CD4-positive, alpha-beta T cell treated with Interleukin-15 for 4 hours (primary cell): Measurements from ENCODE around the gene B3GNT3.
"Not testable (repeated sequence)": the region's sequence is repeated elsewhere in the genome, so short reads cannot be mapped to it uniquely, and the experiment has no call there.

Experiments used
- DNase-seq: peaks from one replicate; pipeline ENCODE4 v3.0.0-alpha.2; 2020; ENCODE audit warnings: low spot score

Gene B3GNT3

DNA sequence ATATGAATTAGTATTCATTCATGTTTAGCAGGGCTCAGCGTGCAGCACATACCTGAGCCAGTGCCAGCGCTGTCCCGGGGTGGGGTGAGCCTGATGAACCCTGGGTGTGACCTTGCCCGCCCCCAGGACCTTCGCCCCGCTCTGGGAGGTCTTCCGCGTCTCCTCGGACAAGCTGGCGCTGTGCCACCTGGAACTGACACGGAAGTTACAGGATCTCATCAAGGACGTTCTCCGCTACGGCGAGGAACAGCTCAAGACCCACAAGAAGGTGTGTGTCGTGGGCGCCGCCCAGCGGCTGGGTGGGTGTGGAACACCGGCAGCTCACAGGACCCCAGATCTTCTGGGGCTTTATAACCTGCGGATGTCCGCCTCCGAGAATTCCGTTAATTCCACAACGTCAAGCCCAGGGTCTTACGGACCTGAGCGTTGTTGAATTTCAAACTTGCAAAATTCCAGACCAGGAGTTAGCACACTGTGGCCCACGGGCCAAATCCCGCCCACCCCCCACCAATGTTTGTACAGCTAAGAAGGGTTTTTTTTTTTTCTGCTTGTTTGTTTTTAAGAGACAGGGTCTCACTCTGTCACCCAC is 28.3 kb upstream of the B3GNT3 start:
- DNase-seq, result peak; percentile 30

DNA sequence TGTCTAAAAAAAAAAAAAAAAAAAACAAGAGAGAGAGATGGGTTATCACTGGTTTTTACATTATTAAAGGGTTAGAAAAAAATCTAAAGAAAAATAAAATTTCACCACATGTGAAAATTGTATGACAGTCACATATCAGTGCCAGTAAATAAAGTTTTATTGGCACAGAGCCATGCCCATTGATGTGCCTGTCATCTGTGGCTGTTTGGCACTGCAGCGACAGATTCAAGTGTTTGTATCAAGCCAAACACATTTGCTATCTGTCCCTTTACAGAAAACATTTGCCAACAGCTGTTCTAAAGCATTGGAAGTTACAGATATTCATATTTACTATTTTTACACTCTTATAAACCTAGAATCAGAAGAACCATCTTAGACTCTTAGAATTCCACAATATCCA is 27.4 kb upstream of the B3GNT3 start:
- no peak for DNase-seq

DNA sequence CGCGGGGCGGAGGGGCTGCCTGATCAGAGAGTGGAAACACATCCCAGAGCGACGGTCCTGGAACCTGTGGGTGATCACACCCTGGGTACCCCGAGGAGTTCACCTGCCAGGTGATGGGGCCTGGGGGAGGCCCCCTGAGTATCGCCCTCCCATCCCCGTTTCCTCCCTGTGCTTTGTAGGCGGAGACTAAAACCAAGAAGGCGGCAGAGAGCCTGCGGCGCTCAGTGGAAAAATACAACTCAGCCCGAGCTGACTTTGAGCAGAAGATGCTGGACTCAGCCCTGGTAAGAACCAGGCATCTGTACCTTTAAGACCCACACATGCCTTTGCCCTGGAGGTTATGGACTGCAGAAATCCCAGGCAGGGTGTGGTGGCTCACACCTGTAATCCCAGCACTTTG is 24.3 kb upstream of the B3GNT3 start:
- no peak for DNase-seq

DNA sequence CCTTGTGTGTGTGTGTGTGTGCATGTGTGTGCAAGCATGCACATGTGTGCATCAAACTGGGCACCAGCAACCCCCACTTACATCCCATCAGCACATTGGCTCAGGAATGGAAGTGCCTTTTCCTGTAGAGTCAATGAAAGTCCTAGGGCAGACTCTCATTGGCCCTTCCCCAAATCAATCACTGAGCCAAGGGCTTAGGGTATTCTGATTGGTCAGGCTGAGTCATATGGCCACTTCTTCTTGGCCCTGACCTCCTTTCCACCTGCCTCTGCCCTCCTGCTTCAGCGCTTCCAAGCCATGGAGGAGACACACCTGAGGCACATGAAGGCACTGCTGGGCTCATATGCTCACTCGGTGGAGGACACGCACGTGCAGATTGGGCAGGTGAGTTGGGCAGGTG is 22.8 kb upstream of the B3GNT3 start:
- no peak for DNase-seq

DNA sequence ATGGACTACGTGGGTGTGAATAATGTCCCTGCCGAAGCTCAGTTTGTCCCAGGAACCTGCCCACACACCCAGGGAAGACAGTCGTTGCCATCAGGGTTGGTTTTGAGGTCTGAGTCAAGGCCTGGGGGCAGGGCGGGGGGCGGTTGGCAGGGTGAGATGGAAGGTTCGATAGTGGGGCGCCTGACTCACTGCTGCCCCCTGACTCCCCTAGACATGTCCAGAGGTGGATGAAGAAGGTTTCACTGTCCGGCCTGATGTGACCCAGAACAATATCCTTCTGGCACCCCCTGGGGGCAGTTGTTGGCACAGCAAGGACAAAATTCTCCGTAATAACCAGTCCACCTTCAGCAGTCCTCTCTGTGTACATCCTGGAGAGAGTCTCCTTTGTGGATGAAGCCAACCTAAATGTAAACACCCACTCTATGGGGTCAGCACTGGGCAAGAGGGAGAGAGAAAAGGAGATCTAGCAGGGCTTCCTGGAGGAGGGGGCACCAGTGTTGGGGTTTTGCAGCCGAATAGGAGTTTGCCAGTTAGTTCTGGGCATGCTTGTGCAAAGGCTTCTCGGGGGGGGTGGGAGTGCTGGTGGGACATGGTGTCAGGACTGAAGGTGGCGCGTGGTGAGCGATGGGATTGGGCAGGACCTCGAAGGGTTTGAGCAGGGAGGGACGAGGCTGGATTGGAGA is 19.6 kb upstream of the B3GNT3 start:
- peak; percentile 40 for DNase-seq

DNA sequence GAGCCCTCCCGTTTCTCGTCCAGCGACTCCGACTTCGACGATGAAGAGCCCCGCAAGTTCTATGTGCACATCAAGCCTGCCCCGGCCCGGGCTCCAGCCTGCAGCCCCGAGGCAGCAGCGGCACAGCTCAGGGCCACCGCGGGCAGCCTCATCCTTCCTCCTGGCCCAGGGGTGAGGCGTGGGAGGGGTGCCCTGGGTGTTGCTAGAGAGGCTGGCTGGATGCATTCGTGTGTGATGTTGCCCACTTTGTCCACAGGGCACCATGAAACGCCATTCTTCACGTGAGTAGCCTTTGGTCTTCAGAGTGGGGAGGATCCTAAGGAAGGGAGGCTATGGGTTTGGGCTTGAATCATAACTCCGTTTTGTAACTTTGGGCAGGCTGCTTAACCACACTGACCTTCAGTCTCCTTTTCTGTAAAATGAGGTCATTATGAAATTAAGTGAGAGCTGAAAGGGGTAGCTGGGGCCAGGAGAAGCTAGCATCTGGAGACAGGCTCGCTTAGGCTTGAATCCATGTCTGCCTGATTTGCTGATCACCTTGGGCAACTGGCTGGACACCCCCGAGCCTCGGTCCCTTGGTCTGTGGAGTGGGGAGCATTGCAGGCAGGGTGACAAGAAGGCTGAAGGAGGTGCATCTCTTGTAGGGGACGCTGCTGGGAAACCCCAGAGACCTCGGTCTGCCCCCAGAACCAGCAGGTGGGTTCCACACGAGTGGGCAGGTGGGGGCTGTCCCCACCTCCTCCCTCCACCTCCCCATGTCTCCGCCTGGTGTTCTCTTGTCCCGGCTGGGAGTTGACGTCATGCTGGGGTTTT is 18.7 kb upstream of the B3GNT3 start:
- no peak for DNase-seq

DNA sequence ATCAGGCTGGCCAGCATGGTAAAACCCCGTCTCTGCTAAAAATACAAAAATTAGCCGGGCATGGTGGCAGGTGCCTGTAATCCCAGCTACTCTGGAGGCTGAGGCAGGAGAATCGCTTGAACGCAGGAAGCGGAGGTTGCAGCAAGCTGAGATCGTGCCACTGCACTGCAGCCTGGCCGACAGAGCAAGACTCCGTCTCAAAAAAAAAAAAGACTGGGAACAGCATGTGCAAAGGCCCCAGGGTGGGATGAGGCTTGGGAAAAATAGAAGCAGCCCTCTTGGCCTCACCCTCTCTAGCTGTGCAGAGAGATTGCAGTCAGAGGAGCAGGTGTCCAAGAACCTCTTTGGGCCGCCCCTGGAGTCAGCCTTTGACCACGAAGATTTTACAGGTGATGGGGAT is 17.1 kb upstream of the B3GNT3 start:
- DNase-seq, result not testable (repeated sequence)

DNA sequence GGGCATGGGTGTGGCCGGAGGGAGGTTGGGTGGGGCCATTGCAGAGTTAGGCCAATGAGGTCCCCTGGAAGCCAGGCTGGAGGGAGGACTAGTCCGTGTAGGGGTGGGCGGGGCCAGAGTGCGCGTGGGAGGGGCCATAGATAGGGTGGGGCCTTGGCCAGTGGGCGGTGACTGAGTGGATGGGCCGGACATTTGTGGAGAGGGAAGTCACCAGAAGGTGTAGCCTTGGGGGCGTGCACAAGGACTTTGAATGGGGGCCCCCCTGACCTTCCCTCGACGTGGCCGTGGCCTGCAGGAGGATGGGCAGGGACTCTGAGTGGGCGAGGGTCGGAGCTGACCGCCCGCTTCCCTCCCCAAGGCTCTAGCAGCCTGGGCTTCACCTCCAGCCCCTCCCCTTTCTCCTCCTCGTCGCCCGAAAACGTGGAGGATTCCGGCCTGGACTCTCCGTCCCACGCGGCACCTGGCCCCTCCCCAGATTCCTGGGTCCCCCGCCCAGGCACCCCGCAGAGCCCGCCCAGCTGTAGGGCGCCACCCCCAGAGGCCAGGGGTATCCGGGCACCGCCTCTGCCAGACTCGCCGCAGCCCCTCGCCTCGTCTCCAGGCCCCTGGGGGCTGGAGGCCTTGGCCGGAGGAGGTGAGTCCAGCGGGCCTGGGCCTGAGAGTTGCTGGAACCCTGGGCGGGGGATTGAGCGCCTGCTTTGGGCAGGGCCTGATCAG is 16.5 kb upstream of the B3GNT3 start:
- no peak for DNase-seq

DNA sequence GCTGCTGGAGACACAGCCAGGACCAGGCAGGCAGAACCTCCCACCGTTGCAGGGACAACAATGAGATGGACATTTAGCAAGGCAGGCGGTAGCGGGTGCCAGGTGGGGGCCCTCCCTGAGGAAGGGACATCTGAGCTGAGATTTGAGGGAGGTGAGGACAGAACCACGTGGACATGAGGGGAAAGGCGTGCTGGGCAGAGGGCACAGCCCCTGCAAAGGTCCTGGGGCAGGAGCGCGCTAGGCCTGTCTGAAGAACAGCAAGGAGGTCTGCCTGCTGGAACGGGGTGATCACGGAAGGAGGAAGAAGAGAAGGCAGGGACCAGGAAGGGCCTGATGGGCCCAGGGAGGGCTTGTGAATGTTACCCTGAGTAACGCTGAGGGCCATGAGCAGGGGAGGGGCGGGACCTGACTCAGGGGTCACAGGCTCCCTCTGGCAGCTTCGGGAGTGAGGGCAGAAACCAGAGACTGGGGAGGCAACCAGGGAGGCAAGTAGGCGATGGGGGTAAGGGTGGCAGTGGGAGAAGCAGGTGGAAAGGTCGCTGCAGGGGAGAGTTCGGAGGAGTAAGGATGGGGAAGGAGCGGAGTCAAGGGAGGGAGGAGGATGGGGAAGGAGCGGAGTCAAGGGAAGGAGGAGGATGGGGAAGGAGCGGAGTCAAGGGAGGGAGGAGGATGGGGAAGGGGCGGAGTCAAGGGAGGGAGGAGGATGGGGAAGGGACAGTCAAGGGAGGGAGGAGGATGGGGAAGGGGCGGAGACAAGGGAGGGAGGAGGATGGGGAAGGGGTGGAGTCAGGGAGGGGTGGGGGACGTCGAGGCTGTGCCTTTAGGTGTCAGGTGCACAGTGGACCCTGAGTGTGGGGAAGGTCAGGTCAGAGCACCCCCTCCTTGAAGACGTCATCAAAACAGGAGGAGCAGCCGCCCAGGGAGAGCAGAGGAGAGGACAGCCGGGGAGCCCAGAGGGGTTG is 15.7 kb upstream of the B3GNT3 start:
- no peak for DNase-seq

DNA sequence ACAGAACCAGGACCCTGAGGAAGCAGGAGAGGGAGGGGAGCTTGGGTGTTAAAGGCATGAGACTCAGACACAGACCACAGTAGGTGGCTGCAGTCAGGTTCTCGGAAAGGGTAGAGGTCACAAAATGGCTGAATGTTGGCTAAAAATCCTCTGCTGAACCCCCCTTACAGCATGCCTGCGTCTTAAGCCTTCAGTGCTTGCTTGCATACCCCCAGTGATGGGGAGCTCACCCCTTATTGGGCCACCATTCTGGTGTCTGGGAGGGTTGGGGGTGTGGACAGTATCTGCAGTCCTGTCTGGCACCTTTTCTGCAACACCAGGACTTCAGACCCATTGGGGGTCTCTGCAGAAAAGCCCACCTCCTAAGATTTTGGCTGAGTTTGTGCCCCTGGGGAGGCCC is 14.2 kb upstream of the B3GNT3 start:
- DNase-seq, result no peak

DNA sequence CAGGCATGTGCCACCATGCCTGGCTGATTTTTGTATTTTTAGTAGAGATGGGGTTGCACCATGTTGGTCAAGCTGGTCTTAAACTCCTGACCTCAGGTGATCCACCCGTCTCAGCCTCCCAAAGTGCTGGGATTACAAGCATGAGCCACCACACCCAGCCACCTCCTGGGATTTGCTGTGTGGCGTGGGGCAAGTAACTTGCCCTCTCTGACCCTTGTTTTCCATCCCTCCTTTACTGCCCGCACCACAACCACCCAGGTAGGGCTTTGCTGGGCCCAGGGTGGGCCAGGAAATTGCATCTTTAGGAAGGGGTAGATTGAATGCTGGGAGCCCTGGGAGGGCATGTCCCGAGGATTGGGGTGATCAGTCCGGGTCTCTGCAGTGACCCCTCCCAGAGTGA is 11.2 kb upstream of the B3GNT3 start:
- DNase-seq, result not testable (repeated sequence)

DNA sequence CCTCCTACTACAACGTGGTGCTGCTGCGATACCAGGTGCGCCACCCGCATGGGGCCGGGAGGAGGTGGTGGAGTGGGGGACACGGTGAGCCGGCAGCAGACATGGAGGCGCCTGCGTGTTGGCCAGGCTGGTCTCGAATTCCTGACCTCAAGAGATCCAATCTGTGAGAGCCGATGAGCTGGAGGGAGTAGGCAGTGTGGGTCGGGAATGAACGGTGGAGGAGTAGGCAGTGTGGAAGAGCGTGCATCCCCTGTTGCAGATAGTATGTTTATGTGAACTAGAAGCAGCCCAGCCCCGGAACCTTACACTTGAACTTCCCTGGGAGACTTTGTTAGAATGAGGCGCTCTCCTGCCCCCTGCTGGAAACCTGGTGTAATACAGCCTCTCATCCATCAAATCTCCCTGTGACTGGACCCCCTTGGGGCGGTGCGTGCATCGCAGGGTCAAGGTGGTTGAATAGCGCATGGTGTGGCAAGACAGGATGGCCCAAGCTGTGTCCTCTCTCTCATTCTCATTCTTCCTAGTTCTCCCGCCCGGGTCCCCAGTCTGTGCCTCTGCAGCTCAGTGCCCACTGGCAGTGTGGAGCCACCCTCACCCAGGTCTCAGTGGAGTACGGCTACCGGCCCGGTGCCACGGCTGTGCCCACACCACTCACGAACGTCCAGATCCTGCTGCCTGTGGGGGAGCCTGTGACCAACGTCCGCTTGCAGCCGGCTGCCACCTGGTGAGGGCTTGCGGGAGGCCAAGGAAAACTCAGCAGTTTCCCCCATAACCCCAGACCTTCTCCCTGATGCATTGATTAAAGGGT is 10.5 kb upstream of the B3GNT3 start:
- DNase-seq, result peak; percentile 67

DNA sequence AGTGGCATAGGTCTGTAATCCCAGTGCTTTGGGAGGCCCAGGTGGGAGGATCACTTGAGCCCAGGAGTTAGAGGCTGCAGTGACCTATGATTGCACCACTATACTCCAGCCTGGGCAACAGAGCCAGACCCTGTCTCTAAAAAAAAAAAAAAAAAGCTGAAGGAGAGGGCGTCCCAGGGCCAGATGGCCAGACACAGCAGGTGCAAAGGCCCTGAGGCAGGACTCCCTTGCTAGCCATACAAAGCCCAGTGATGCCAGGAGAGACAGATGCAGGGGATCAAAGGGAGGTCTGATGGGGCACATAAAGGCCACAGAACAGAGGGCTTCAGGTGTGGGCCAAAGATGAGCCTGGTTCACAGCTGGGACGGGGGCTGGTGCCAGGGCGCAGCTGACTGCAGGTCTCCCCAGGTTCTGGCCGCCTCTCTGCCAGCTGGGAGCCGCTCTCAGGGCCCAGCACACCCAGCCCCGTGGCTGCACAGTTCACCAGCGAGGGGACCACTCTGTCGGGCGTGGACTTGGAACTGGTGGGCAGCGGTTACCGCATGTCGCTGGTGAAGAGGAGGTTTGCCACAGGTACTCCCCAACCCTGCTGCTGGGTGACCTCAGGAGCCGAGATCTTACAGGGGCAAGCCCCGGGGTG is 7.5 kb upstream of the B3GNT3 start:
- DNase-seq, result no peak

DNA sequence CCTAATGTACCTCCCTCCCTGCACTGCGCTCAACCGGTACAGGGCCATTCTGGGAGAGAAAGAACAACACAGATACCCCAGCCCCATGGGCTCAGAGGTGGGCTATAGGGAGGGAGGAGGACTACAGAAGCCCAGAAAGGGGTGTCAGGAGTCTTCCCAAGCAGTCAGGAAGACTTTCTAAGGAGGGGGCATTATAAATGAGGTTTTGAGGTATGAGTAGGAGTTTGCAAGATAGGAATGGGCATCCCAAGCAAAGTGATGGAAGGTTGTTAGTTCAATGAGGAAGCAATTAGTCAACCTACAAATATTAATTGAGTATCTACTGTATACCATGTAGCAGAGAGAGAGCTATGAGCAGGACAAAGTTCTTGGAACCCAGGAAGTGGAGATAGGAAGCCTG is 6.3 kb upstream of the B3GNT3 start:
- DNase-seq, result no peak

DNA sequence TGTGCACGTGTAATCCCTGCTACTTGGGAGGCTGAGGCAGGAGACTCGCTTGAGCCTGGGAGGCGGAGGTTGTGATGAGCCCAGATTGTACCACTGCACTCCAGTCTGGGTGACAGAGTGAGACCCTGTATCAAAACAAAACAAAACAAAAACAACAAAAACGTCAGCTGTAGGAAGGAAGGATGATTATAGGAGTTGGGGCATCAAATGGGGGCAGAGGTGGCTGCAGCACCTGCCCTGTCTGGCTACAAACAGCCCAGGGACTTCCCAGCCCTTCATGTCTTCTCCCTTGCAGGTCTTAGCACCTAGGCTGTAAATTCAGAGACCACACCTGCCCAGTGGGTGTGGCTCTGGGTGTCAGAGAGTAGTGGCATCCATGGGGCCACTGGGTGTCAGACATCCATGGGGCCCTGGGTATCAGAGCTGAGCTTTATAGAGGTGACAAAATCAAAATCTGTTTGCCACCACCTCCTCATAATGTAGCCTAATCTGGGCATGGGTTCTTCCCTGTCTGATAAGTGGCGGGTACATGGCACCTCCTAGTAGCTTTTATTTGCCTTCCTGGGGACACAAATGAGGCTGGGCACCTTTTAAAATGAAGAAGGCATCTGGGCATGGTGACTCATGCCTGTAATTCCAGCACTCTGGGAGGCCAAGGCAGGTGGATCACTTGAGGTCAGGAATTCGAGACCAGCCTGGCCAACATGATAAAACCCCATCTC is 4.7 kb upstream of the B3GNT3 start:
- DNase-seq, result no peak

DNA sequence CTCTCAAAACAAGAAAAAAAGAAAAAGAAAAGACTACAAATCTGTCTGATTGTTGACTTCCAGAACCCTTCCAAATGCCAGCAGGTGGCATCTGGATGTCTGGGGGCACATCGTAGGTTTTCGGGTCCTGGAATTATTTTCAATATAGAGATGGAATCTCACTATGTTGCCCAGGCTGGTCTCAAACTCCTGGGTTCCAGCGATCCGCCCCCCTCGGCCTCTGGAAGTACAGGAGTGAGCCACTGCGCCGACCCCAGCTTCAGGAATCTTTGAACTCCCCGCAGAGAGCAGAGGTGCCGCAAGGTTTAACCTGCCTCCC is 567 bp upstream of the B3GNT3 start:
- DNase-seq, result no peak

DNA sequence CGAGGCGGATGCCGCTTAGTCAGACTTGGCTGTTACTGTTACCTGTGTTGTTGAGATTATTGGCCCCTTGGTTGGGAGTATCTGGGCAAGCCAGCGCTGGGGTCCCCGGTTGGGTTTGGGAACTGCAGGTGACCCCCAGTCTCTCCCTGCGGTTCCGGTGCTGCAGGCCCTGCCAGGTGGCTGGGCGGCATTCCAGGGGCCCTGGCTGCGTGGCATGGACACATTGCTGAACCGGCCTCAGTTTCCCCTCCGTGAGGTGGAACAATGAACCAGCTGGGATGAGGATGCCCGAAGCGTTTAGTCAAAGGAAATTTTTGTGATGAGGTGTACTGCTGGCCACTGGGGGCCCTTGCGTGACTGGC is 538 bp downstream of the B3GNT3 start:
- no peak for DNase-seq

DNA sequence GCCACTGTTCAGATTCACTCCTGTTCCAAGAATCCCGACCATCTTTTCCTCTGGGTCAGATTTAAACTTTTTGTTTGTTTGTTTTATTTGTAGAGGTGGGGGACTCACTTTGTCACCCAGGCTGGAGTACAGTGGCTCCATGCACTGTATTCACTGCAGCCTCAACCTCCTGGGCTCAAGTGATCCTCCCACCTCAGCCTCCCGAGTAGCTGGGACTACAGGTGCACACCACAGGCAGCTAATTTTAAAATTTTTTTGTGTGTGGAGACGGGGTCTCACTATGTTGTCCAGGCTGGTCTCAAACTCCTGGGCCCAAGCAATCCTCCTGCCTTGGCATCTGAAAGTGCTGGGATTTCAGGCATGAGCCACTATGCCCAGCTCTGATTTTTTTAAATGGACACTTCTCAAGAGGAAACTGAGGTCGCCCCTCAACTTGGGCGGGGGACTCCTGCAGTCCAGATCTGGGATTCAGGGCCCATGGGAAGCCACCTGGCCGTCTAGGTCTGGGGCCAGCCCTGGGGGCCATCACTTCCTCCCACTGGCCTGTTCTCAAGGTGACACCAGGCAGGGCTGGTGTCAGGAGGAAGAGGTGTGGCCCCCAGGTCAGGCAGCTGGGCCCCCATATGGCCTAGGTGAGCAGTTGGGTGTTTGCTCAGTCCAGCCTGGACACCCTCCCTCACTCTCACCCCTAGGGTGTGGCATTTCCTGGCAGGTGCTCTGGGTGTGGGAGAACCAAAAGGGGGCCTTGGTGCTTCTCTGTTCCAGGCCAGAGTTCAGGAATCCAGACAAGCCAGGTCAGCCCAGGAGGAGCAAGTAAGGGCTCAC is 1.3 kb downstream of the B3GNT3 start:
- DNase-seq, result no peak
